IMR-90 (cell line): ENCODE measurements around the gene CD8B2. TPM values are rescaled to one million over a fixed set of nuclear protein-coding genes. Genes with fewer than 3 reads are reported as not detected.

Source experiments
- ATAC-seq: fragments of 200-7000 bp; cut with Tn5 transposase; 2 replicates; pipeline ENCODE4 v1.9.1; 2020; ENCODE audit warnings: low read depth, mild to moderate bottlenecking, moderate library complexity
- BruUV-seq: library from RNA; stranded (reverse); fragments of 400-500 nt; replicated peaks from 2 replicates; lab custom pipeline; 2021; lab: Mats Ljungman, UMichigan
- CTCF ChIA-PET: fragments of 300-600 bp; formaldehyde crosslinking; extraction: SDS; loops from one replicate; lab custom pipeline; 2021; ENCODE audit warnings: antibody characterized with exemption; lab: Yijun Ruan, JAX
- POLR2A ChIA-PET: fragments of 300-600 bp; sonication (Branson Sonifier 250); formaldehyde crosslinking; loops from one replicate; lab custom pipeline; 2022; ENCODE audit warnings: antibody characterized with exemption; ENCODE audit not compliant: unreplicated experiment; lab: Charles Lee
- DNase-seq: peaks from one replicate; pipeline ENCODE4 v3.0.0; 2013
- H2AFZ ChIP-seq: replicated peaks from 2 replicates; pipeline ENCODE3; 2013; ENCODE audit warnings: low read length, mild to moderate bottlenecking; ENCODE audit not compliant: poor library complexity
- H2AK5ac ChIP-seq: 2 replicates; pipeline ENCODE4 v1.6.1; 2013; ENCODE audit warnings: low read depth, low read length, inconsistent platforms
- H2AK9ac ChIP-seq: replicated peaks from 2 replicates; pipeline ENCODE3; 2013; ENCODE audit warnings: mild to moderate bottlenecking, low read depth, low read length, moderate library complexity; ENCODE audit not compliant: poor library complexity
- H2BK120ac ChIP-seq: 2 replicates; pipeline ENCODE4 v1.6.1; 2013; ENCODE audit warnings: low read depth, low read length, inconsistent platforms
- H2BK15ac ChIP-seq: 3 replicates; pipeline ENCODE4 v1.6.1; 2013; ENCODE audit warnings: low read depth, low read length, inconsistent platforms
- H2BK20ac ChIP-seq: 2 replicates; pipeline ENCODE4 v1.6.1; 2013; ENCODE audit warnings: low read depth, mild to moderate bottlenecking, inconsistent platforms, low read length, moderate library complexity
- H2BK5ac ChIP-seq: 2 replicates; pipeline ENCODE4 v1.6.1; 2013; ENCODE audit warnings: mild to moderate bottlenecking, low read depth, low read length, inconsistent platforms; ENCODE audit not compliant: poor library complexity, severe bottlenecking
- H3K14ac ChIP-seq: replicated peaks from 2 replicates; pipeline ENCODE4 v1.6.1; 2013; ENCODE audit warnings: low read depth, low read length, inconsistent platforms
- H3K18ac ChIP-seq: 2 replicates; pipeline ENCODE4 v1.6.1; 2013; ENCODE audit warnings: low read depth, low read length, control low read depth
- H3K23ac ChIP-seq: 2 replicates; pipeline ENCODE4 v1.6.1; 2013; ENCODE audit warnings: low read depth, low read length, inconsistent platforms
- H3K27ac ChIP-seq: 2 replicates; pipeline ENCODE4 v1.5.1; 2013; ENCODE audit warnings: mild to moderate bottlenecking, control low read depth, low read length; ENCODE audit not compliant: insufficient read depth
- H3K27me3 ChIP-seq: 2 replicates; pipeline ENCODE4 v1.6.1; 2013; ENCODE audit warnings: low read length; ENCODE audit not compliant: control insufficient read depth, insufficient read depth
- H3K36me3 ChIP-seq: 2 replicates; pipeline ENCODE4 v1.6.1; 2013; ENCODE audit warnings: low read length, mixed read lengths; ENCODE audit not compliant: control insufficient read depth, insufficient read depth
- H3K4ac ChIP-seq: 2 replicates; pipeline ENCODE4 v1.6.1; 2013; ENCODE audit warnings: low read depth, low read length, inconsistent platforms
- H3K4me1 ChIP-seq: 2 replicates; pipeline ENCODE4 v1.6.1; 2013; ENCODE audit warnings: low read length, mixed read lengths; ENCODE audit not compliant: control insufficient read depth, insufficient read depth
- H3K4me2 ChIP-seq: 2 replicates; pipeline ENCODE4 v1.6.1; 2013; ENCODE audit warnings: low read depth, mild to moderate bottlenecking, control low read depth, low read length, moderate library complexity
- H3K4me3 ChIP-seq: 2 replicates; pipeline ENCODE4 v1.5.1; 2013; ENCODE audit warnings: low read depth, mild to moderate bottlenecking, control low read depth, low read length, moderate library complexity; ENCODE audit not compliant: insufficient read depth
- H3K56ac ChIP-seq: 2 replicates; pipeline ENCODE4 v1.6.1; 2013; ENCODE audit warnings: low read length, inconsistent platforms; ENCODE audit not compliant: insufficient read depth; ENCODE audit errors: extremely low read depth
- H3K79me1 ChIP-seq, 2 experiments: 2 replicates each; pipeline ENCODE4 v1.6.1; 2013; ENCODE audit warnings: low read length in 2 of 2, inconsistent platforms in 1 of 2, low read depth in 1 of 2
- H3K9ac ChIP-seq: 2 replicates; pipeline ENCODE4 v1.6.1; 2013; ENCODE audit warnings: low read depth, low read length, control low read depth
- H3K9me1 ChIP-seq: 2 replicates; pipeline ENCODE4 v1.6.1; 2013; ENCODE audit warnings: low read length, inconsistent platforms; ENCODE audit not compliant: insufficient read depth
- H3K9me3 ChIP-seq: 2 replicates; pipeline ENCODE4 v1.6.1; 2013; ENCODE audit warnings: low read length; ENCODE audit not compliant: control insufficient read depth, insufficient read depth
- H4K20me1 ChIP-seq: 2 replicates; pipeline ENCODE4 v1.6.1; 2013; ENCODE audit warnings: low read length, inconsistent platforms; ENCODE audit not compliant: insufficient read depth
- H4K5ac ChIP-seq: 2 replicates; pipeline ENCODE4 v1.6.1; 2013; ENCODE audit warnings: mild to moderate bottlenecking, low read depth, low read length, control low read depth
- H4K8ac ChIP-seq, 2 experiments: 2 replicates each; pipeline ENCODE4 v1.6.1; 2013; ENCODE audit warnings: low read depth in 2 of 2, low read length in 2 of 2, control low read depth in 1 of 2, inconsistent platforms in 1 of 2
- H4K91ac ChIP-seq: 2 replicates; pipeline ENCODE4 v1.6.1; 2013; ENCODE audit warnings: low read depth, low read length, inconsistent platforms; ENCODE audit not compliant: insufficient read depth
- BHLHE40 ChIP-seq: fragments of 150-350 bp; IDR thresholded peaks from 2 replicates; pipeline ENCODE4 v1.6.1; 2016; ENCODE audit warnings: mild to moderate bottlenecking, low read depth, low read length
- FOS ChIP-seq: fragments of 150-350 bp; IDR thresholded peaks from 2 replicates; pipeline ENCODE4 v1.6.1; 2016; ENCODE audit warnings: low read depth, low read length
- NFE2L2 ChIP-seq: fragments of 150-350 bp; IDR thresholded peaks from 2 replicates; pipeline ENCODE4 v1.6.1; 2016; ENCODE audit warnings: low read depth, mild to moderate bottlenecking, low read length
- POLR2A ChIP-seq: IDR thresholded peaks from 2 replicates; pipeline ENCODE4 v1.6.1; 2012; ENCODE audit warnings: mild to moderate bottlenecking, low read depth, low read length
- SMC3 ChIP-seq: fragments of 150-350 bp; IDR thresholded peaks from 2 replicates; pipeline ENCODE4 v1.6.1; 2016; ENCODE audit warnings: low read depth, mild to moderate bottlenecking, antibody characterized with exemption, low read length, moderate library complexity
- WGBS, 2 experiments: methylation state at CpG; one replicate each; pipeline versions ENCODE4 v1.1.5 to v1.1.7; 2013; ENCODE audit warnings: missing lambda C conversion rate in 2 of 2; ENCODE audit not compliant: insufficient read length in 1 of 2; ENCODE audit errors: extremely low coverage in 2 of 2; 5-methylcytosine and 5-hydroxymethylcytosine counted together
- dilution Hi-C: fragments of 300-500 bp; cut with HindIII; formaldehyde crosslinking; loops from one replicate; pipeline ENCODE4 v1.14.3; 2018; ENCODE audit warnings: low sequenced_read_pairs; ENCODE audit not compliant: unreplicated experiment
- in situ Hi-C: fragments of 300-500 bp; cut with MboI; formaldehyde crosslinking; loops from 3 replicates; pipeline ENCODE4 v1.14.3; 2019; ENCODE audit warnings: low sequenced_read_pairs, inconsistent platforms, mixed read lengths
- intact Hi-C: fragments of 100-400 bp; cut with micrococcal nuclease; formaldehyde crosslinking; loops from 2 replicates; pipeline ENCODE4 v1.10.0; 2022
- polyA plus RNA-seq, 3 experiments: library from polyadenylated mRNA; depleted of rRNA; stranded (reverse); fragments of >200 nt; gene quantifications; 2 replicates each; pipeline ENCODE4 v1.2.3, GENCODE V29; 2012; ENCODE audit warnings: low replicate concordance in 1 of 3
- total RNA-seq: library from RNA; depleted of rRNA; stranded (reverse); fragments of >200 nt; gene quantifications from 2 replicates; pipeline ENCODE4 v1.2.3, GENCODE V29; 2012

Gene CD8B2
- total and polyA plus RNA-seq, 2 of the 4 experiments (the other 2 are of a cell fraction): not detected

- CTCF ChIA-PET: no interaction called here
These were observed 49.9 kb downstream of the CD8B2 start for GRCh38 chr2:106537047-106537446.

More at GRCh38 chr2:106537047-106537446, 49.9 kb downstream of the CD8B2 start:
- Histone ChIP-seq H3K4ac (no peak overlapping the region), H3K27me3 (no peaks in the 10 kb centered on the region), H3K27ac (no peak overlapping the region), H3K4me3 (no peak overlapping the region), H3K9me1 (no peaks in the 10 kb centered on the region), H2BK5ac (no peak overlapping the region), H2AK5ac (no peak overlapping the region), H3K79me1 (no peaks in the 10 kb centered on the region), H3K23ac (no peak overlapping the region), H2AK9ac (no peak overlapping the region), H3K56ac (no peak overlapping the region), H2BK20ac (no peak overlapping the region), H3K9ac (no peak overlapping the region), H3K36me3 (no peaks in the 10 kb centered on the region), H4K8ac (no peak overlapping the region), H2AFZ (no peak overlapping the region), H3K18ac (no peak overlapping the region), H3K4me2 (no peak overlapping the region), H4K91ac (no peak overlapping the region), H3K9me3 (no peaks in the 10 kb centered on the region), H4K20me1 (no peaks in the 10 kb centered on the region), H2BK120ac (no peak overlapping the region), H2BK15ac (no peak overlapping the region), H3K4me1 (no peaks in the 10 kb centered on the region), H3K14ac (no peak overlapping the region), H4K5ac (no peak overlapping the region)
- TF ChIP-seq NFE2L2: no peak
- TF ChIP-seq SMC3: no peak
- TF ChIP-seq FOS: no peak
- TF ChIP-seq POLR2A: no peak
- TF ChIP-seq BHLHE40: no peak
- WGBS, 2 experiments: no CpG with 5 or more reads among the region's 4 CpGs
- POLR2A ChIA-PET: no interaction called here
- DNase-seq (no peak), ATAC-seq (no peak)
- no TSS peak for BruUV-seq
- intact Hi-C loops (no loop called here), dilution Hi-C loops (no loop called here), in situ Hi-C loops (no loop called here)
